RWPE1 (cell line): ENCODE measurements around the gene KMT2C.
"Not testable (repeated sequence)": the region's sequence is repeated elsewhere in the genome, so short reads cannot be mapped to it uniquely, and the experiment has no call there.

Experiments used
- CTCF ChIA-PET: fragments of 350-600 bp; sonication (Branson Sonifier 250); formaldehyde crosslinking; extraction: SDS; loops from one replicate; lab custom pipeline; 2021; lab: Yijun Ruan, JAX
- POLR2A ChIA-PET: fragments of 400-600 bp; formaldehyde crosslinking; extraction: SDS; loops from one replicate; lab custom pipeline; 2020; ENCODE audit warnings: antibody characterized with exemption; ENCODE audit not compliant: low non-redundant PET; lab: Yijun Ruan, JAX
- DNase-seq: peaks from one replicate; pipeline ENCODE4 v3.0.0; 2012; ENCODE audit warnings: low spot score
- H3K27ac ChIP-seq: fragments of 450-650 bp; 2 replicates; pipeline ENCODE4 v1.5.1; 2017
- CTCF ChIP-seq: fragments of 450-650 bp; conservative IDR thresholded peaks from 2 replicates; pipeline ENCODE4 v1.5.1; 2017; ENCODE audit warnings: low read depth, mild to moderate bottlenecking

KMT2C gene

GRCh38 chr7:152394214-152394613, 41.6 kb downstream of the KMT2C start:
- CTCF ChIA-PET, result not testable (repeated sequence)

GRCh38 chr7:152392254-152392653, 43.5 kb downstream of the KMT2C start:
- no peak overlapping the region for H3K27ac ChIP-seq
- TF ChIP-seq CTCF, result no peak
- CTCF ChIA-PET, result no interaction called here
- POLR2A ChIA-PET, result no interaction called here
- DNase-seq, result no peak

More at GRCh38 chr7:152394214-152394613, 41.6 kb downstream of the KMT2C start:
- H3K27ac ChIP-seq, POLR2A ChIA-PET, DNase-seq: not testable (repeated sequence)
- peak; percentile 16; the same call in 1 of the 2 replicates for TF ChIP-seq CTCF

GRCh38 chr7:152386136-152386764, 49.6 kb downstream of the KMT2C start:
- CTCF ChIA-PET, POLR2A ChIA-PET, DNase-seq: not testable (repeated sequence)

GRCh38 chr7:152384235-152385200, 51.3 kb downstream of the KMT2C start:
- POLR2A ChIA-PET, H3K27ac ChIP-seq, DNase-seq: not testable (repeated sequence)
- CTCF ChIA-PET, result interaction anchor here (0.7 kb wide), 1 partner anchor 186 kb away, joined by 4 read pairs; no protein-coding TSS in a partner anchor

More at GRCh38 chr7:152386136-152386764, 49.6 kb downstream of the KMT2C start:
- H3K27ac ChIP-seq, result not testable (repeated sequence)

GRCh38 chr7:152383341-152384234, 52.2 kb downstream of the KMT2C start:
- TF ChIP-seq CTCF, result no peak
- no peak overlapping the region for H3K27ac ChIP-seq
- ChIA-PET POLR2A (no interaction called here), CTCF (interaction anchor here (0.7 kb wide), 1 partner anchor 187 kb away, joined by 4 read pairs; no protein-coding TSS in a partner anchor)
- no peak for DNase-seq

GRCh38 chr7:152382244-152382643, 53.6 kb downstream of the KMT2C start:
- CTCF ChIA-PET, result no interaction called here

GRCh38 chr7:152380931-152381578, 54.7 kb downstream of the KMT2C start:
- H3K27ac ChIP-seq, DNase-seq, POLR2A ChIA-PET, CTCF ChIA-PET: not testable (repeated sequence)

More at GRCh38 chr7:152382244-152382643, 53.6 kb downstream of the KMT2C start:
- DNase-seq, result no peak
- H3K27ac ChIP-seq, result no peak overlapping the region
- POLR2A ChIA-PET, result no interaction called here
- TF ChIP-seq CTCF, result no peak

- CTCF ChIA-PET, POLR2A ChIA-PET: not testable (repeated sequence)
Observed at GRCh38 chr7:152378497-152378896, 57.3 kb downstream of the KMT2C start.

GRCh38 chr7:152376716-152377484, 58.9 kb downstream of the KMT2C start:
- DNase-seq, H3K27ac ChIP-seq, POLR2A ChIA-PET, CTCF ChIA-PET: not testable (repeated sequence)

More at GRCh38 chr7:152378497-152378896, 57.3 kb downstream of the KMT2C start:
- H3K27ac ChIP-seq, DNase-seq: not testable (repeated sequence)
